ENCODE data around the gene PROCA1.

DNA sequence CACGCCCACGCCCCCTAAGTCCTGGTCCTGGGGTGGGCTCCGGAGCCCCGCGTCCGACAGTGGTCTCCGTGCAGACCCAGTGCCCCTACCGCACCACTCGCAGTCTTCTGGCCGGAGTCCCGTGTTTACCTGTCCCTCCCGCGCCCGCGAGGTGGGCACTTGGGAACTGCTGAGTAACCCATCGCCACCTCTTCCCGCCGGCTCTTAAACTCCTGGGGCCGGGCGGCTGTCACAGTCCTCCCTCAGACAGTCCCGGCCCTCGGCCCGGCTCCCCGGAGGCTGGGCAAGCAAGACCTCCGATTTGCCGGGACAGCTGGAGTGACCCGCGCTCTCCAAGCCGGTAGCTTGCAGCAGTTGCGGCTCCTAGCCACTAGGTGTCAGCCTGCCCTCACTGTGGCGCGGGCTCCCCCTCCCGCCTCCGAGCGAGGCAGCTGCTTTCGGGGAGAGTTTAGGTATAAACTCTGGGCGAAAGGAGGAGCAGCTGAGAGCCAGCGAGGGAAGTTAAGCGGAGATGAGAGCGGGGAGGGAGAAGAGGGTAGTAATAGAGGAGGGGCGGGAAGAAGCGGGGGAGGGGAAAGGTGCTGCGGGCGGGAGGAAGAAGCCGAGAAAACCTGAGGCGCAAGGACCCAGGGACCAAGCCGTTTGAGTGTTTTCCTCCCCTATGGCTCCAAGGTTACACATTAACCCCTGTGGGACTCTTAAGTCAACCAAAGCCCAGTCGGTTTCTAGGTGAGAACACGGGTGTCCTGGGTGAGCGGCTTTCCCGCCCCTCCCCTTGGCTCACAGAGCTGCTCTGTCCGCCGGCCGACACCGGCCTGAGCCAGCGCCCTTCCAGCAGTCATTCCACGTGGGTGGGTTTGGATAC, 15.2 kb upstream of the PROCA1 start:
- no peak for TF ChIP-seq POLR2A (IDR thresholded peaks at IDR 0.05)
- TF ChIP-seq, protein P1, sequence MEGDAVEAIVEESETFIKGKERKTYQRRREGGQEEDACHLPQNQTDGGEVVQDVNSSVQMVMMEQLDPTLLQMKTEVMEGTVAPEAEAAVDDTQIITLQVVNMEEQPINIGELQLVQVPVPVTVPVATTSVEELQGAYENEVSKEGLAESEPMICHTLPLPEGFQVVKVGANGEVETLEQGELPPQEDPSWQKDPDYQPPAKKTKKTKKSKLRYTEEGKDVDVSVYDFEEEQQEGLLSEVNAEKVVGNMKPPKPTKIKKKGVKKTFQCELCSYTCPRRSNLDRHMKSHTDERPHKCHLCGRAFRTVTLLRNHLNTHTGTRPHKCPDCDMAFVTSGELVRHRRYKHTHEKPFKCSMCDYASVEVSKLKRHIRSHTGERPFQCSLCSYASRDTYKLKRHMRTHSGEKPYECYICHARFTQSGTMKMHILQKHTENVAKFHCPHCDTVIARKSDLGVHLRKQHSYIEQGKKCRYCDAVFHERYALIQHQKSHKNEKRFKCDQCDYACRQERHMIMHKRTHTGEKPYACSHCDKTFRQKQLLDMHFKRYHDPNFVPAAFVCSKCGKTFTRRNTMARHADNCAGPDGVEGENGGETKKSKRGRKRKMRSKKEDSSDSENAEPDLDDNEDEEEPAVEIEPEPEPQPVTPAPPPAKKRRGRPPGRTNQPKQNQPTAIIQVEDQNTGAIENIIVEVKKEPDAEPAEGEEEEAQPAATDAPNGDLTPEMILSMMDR (IDR thresholded peaks at IDR 0.05): peak in 2 of 3 donors; percentile 46 to 99

Data from lower leg skin (tissue), 3 donors.